HT1080 (cell line): Measurements from ENCODE around the gene PTPRU. TPM values are rescaled to one million over a fixed set of nuclear protein-coding genes. Genes with fewer than 3 reads are reported as not detected.
A peak's percentile ranks its signal among the peaks of the same experiment; 100 is the strongest.

ENCODE experiments used
- DNase-seq: peaks from one replicate; pipeline ENCODE4 v3.0.0-alpha.2; 2015; ENCODE audit warnings: low read depth
- polyA plus RNA-seq, 2 experiments: library from polyadenylated mRNA; depleted of rRNA; stranded (reverse); fragments of >200 nt; gene quantifications; 2 replicates each; pipeline ENCODE4 v1.2.3, GENCODE V29; 2015
- total RNA-seq: library from RNA; depleted of rRNA; stranded (reverse); fragments of >200 nt; shearing (Covaris generic); gene quantifications from 2 replicates; pipeline ENCODE4 v1.2.3, GENCODE V29; 2014; rRNA removed

PTPRU gene
- 37.5 and 40.1 TPM in 2 replicates for total RNA-seq
- polyA plus RNA-seq (2015; cell fraction: cytosol; rRNA removed), result 20.1 and 27.7 TPM in 2 replicates
- 28.9 and 32.2 TPM in 2 replicates for polyA plus RNA-seq (2015; cell fraction: nucleus; rRNA removed)

- peak; percentile 58 for DNase-seq
Observed at GRCh38 chr1:29235955-29236711, at the start of gene PTPRU. PTPRU (plus strand) TSS chr1:29236522; CDS start chr1:29236645, 123 bp downstream.

- DNase-seq, result no peak
Observed at GRCh38 chr1:29186707-29187106, 49.6 kb upstream of the PTPRU start.

DNA sequence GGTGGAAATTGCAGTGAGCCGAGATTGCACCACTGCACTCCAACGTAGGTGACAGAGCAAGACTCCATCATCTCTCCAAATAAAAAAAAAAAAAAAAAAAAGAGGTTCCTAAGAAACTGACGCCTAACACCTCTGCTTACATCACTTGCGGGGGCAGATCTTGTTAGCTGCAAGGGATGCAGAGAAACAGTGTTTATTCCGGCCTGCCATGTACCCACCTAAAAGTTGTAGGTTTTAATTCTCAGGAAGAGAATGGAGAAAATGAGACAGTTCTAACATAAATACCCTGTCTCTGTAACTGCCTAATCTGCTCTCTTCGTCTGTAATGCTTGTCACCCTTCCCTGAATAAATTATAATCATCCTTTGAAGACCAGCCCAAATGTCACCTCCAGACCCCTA, 45.6 kb upstream of the PTPRU start:
- no peak for DNase-seq

DNA sequence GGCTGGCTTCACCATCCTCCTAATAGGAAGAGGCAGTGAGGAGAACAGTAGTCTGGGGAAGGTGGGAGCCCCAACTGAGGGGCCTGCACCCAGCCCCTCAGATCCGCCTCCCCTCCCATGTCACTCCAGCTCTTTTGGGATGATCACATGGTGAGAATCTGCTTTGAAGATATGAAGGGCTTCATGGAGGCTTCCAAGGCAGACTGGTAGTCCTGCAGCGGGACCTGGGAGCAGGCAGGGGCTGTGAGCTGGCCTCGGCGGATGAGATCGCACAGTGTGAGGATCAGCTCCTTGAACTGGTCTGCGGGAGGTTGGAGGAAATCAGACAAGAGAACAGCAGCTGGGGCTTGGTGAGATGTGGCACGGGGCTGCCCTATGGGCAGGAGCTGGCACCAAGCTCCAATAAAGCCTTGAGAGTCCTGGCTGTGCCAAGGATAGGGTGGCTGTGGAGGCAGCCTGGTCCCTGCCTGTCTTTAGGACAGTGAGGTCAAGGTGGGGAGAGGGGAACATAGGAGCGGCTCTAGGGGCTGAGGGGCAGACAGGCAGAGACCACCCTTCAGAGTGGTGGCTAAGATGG, 42.4 kb upstream of the PTPRU start:
- DNase-seq, result no peak

DNA sequence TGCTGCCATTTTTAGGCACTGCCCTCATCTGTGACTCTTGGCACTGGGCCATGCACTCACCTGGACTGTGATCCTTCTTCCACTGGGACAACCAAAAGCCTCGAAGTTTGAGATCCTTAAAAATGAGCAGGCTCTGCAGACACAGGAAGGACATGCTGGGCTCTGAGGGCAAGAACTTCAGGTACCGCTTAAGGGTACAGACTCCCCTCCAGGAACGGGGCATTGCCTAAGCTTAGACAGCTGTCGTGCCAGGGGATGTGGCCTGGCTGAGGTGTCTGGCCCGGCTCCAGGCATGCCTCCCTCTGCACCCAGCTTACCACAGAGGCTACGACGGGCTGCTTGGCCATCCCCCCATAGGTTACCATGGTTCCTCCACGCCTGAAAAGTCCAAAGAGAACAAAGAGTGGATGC, 40.4 kb upstream of the PTPRU start:
- DNase-seq, result peak; percentile 13

- DNase-seq, result peak; percentile 55
Observed at GRCh38 chr1:29196863-29197589, 39.3 kb upstream of the PTPRU start.

DNA sequence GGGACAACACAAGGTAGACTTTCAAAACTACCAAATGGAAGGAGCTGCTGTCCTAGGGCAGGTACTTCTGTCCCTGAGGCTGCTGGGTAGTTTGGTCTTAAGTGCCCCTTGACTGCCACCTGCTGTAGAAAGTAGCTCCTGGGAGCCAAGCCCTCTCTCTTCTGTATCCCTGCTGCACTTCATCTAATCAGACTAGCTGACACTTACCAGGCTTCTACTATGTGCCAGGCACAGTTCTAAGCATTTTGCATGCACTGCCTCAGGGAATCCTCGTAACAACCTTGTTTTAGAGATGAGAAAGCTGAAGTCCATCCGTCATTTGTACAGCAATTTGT, 38.8 kb upstream of the PTPRU start:
- DNase-seq, result peak; percentile 46

DNA sequence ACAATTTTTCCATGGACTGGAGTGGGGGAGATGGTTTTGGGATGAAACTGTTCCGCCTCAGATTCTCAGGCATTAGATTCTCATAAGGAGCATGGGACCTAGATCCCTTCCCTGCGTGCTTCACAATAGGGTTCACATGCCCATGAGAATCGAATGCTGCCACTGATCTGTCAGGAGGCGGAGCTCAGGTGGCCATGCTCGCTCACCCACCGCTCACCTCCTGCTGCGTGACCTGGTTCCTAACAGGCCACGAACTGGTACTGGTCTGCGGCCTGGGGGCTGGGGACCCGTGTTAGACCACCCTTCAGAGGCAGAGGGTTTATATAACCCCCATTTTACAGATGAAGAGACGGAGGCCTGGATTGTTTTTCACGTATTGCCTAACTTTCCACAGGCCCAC, 38.3 kb upstream of the PTPRU start:
- DNase-seq, result no peak

DNA sequence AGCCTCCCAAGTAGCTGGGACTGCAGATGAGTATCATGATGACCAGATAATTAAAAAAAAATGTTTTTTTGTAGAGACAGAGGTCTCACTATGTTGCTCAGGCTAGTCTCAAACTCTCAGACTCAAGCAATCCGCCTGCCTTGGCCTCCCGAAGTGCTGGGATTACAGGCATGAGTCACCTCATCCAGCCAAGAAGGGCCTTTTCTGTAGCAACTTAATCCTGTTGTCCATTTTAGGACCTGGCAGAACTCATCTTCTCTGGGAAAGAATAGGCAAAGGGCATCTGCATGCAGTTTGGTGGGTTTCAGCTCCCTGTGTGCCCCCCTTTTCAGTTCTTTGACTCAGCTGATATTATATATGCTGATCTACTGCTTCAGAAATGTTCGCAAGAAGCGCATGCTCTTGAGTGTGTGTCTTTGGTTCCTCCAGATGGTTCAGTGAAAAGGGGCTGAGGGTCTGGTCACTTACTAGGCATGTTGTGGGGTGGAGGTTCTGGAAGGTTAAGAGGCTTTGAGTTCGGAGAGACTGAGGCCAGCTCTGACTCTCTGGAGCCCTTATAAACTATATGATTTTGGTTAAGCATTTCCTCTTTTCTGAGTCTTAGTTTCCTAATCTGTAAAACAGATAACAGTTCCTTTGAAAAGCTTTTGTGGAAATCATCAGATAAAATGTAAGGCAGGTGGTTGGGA, 35.3 kb upstream of the PTPRU start:
- DNase-seq, result no peak

DNA sequence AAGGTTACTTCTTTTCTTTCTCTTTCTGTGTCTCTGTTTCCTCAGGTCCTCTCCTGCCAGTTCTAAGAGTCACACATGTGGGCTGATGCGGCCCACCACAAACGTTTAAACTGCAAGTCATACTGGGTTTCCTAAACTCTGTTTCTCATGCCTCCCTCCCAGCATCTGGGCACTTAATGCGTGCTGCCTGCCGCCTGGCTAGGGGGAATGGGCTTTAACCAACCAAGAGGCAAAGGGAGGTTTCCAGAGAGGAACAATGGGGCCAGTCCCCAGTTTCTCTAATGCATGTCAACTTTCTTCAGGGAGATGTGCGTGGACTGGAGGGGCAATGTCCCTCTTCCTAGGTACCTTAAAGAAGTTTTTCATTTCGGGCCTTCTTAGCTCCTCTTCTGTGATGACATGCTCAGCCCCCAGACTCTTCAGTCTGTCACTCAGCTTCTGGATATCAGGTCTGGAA, 34.7 kb upstream of the PTPRU start:
- DNase-seq, result no peak

DNA sequence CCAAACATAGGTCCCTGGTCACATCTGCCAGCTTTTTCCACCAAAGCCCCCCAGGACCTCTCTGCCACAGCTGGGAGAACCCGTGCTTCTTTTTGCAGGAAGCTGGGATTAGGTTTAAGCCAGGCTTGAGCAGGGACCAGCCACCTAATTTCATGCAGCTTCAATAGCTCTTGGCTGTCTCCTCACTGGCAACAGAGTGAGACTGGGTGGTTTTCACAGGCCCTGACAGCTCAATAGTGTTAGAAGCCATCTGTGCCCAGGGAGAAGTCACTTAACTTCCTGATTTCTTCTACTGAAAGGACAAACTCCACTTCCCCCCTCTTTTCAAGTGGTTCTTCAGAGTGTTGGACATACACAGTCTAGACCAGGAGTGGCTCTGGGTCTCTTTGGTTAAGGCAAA, 34.3 kb upstream of the PTPRU start:
- DNase-seq, result no peak

DNA sequence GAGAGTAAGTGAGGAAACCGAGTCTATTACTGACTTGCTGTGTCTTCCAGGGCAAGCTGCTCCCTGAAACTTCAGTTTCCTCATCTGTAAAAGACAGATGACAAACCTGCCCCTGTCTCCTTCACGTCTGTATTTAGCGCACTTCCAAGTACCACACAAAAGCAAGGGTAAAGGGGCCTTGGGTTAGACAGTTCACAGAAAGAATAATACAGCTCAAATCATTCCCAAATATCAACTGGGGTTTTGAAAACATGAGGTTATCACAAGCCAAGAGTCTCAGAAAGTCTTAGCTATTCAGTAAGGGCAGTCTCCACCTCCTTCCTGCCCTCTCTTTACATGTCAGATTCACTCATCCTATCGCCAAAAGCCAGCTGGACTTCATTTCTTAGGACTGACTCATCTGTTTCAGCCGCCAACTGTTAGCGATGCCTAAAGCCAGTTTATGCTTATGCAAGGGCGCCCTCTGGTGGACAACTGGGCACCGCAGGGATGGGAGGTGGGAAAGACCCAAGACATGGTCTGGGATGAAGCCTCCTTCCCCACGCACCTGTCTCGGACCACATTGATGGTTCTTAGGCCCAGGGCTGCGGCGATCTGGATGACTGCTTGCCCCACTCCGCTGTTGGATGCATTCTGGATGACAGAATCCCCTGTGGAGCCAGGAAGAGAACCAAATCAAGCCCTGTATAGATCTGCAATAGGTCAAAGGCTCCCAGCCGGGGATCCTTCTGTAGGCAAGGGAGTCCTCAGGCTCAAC, 33.6 kb upstream of the PTPRU start:
- DNase-seq, result peak; percentile 95

- DNase-seq, result no peak
Observed at GRCh38 chr1:29208442-29208841, 27.9 kb upstream of the PTPRU start.

GRCh38 chr1:29209173-29209572, 27.1 kb upstream of the PTPRU start:
- DNase-seq, result no peak

DNA sequence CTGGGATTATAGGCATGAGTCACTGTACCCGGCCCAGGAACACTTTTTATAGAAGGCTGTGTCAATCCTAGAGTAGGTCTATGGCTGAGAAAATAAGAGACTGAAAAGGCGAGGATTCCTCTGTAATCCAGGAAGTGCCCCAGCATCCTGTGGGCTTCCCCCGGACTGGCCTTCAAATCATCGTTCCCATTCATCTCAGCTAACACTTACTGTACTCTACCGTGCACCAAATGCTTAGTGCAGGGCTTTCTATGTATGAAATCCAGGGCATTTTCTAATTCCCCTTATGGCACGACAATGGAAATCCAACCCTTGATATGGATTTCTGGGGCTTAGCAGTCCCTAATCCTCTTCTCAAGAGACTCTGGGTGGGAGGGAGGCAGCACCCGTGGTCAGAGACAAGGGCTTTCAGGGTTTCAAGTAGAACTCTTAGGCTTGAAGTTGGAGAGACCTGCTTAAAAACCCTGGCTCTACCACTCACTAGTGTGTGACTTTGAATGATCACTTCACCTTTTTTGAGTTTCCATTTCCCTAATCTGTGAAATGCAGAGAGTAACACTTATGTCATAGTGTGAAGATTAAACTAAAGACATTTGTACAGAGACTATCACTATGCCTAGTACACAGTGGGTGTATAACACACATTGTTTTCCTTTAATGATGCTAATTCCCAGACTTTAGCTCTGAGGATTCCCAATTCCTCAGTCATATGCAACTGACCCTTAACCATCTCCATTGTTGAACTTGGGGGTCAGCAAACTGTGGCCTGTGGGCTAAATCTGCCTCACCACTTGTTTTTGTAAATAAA, 25.8 kb upstream of the PTPRU start:
- peak; percentile 52 for DNase-seq

DNA sequence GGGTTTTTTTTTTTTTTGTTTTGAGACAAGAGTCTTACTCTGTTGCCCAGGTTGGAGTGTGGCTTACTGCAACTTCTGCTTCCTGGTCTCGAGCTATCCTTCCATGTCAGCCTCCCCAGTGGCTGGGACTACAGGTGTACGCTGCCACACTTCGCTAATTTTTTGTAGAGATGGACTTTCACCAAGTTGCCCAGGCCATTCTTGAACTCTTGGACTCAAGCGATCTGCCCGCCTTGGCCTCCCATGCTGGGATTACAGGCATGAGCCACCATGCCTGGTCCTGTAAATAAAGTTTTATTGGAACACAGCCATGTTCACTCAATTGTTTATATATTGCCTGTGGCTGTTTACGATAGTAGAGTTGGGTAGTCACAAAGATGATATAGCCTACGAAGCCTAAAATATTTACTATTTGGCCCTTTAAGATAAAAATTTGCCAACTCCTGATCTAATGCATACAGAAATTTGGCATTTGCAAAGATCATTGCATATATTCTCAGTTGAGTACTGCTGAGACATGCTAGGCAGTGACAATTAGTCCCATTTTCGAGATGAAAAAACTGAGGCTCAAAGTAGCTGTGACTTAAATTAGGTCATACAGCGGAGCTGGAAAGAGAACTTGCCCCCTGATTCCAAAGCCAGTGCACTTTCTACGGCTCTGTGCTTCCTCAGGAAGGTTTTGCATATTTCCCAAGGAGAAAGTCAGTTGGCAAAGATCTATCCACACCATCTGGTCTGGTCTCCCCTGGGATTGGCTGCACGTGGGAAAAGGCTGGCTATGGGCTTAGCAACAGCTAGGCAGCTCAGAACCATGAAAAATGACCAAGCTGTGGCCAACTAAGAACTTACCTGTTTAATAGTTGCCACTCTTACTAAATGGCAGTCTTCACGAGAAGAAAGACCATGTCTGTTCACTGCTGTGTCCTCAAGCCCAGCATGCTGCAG, 25.0 kb upstream of the PTPRU start:
- DNase-seq, result no peak

GRCh38 chr1:29213055-29213454, 23.3 kb upstream of the PTPRU start:
- DNase-seq, result no peak

DNA sequence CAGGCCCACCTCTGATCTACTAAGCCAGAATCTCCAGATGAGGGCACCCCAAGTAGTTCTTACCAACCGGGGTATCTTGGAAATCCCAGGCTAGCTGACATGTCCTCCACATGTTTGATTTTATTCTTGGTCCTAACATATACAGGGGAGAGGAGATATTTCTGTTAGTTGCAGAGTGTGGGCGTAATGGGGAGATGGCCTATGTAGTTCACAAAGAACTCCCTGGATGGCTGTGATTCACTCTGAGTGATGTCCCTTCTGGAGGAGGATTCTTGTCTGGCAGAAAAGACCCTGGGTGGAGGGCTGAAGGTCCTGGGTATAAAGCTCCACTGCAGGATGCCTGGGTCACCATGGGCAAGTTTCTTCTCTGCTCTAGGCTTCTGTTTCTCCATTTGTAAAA, 18.7 kb upstream of the PTPRU start:
- no peak for DNase-seq

DNA sequence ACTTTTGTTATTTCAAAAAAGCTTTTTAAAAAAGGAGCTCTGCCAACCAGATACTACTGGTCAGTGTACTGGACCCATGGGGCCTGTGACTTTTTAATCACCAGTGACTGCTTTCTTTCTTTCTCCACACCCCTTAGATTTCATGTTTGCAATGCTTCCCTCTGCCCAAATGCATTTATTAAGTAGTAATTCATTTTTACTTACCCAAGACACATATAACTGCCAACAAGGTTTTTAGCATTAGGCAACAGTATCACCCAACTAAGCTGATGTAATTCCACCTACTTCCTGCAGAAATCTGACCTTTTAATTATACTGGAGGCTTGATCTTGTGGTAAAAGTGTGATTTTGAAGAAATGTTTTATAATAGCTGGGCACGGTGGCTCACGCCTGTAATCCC, 18.1 kb upstream of the PTPRU start:
- no peak for DNase-seq
